EL (cell line): Measurements from ENCODE around the gene RARB.

Experiments
- DNase-seq: peaks from one replicate; pipeline ENCODE4 v3.0.0-alpha.2; 2016

Gene RARB

GRCh38 chr3:25427942-25428788, at the start of gene RARB:
TSS of gene RARB (plus strand) at chr3:25428263. CDS start at chr3:25428732, 469 bp downstream.
- DNase-seq: peak; percentile 73

GRCh38 chr3:25378786-25379311, 49.2 kb upstream of the RARB start:
- no peak for DNase-seq

- DNase-seq: peak; percentile 1
Observed at GRCh38 chr3:25380222-25380739, 47.8 kb upstream of the RARB start.

GRCh38 chr3:25381083-25381482, 47.0 kb upstream of the RARB start:
- no peak for DNase-seq

- DNase-seq: no peak
Observed at GRCh38 chr3:25384471-25384870, 43.6 kb upstream of the RARB start.

- DNase-seq: no peak
Observed at GRCh38 chr3:25385807-25386460, 42.1 kb upstream of the RARB start.

GRCh38 chr3:25386686-25387255, 41.3 kb upstream of the RARB start:
- DNase-seq: no peak

GRCh38 chr3:25390605-25391004, 37.5 kb upstream of the RARB start:
- DNase-seq: no peak

GRCh38 chr3:25396251-25396650, 31.8 kb upstream of the RARB start:
- DNase-seq: no peak

GRCh38 chr3:25396686-25397085, 31.4 kb upstream of the RARB start:
- DNase-seq: no peak

- DNase-seq: no peak
Observed at GRCh38 chr3:25397150-25397549, 30.9 kb upstream of the RARB start.

GRCh38 chr3:25400587-25400986, 27.5 kb upstream of the RARB start:
- DNase-seq: no peak

GRCh38 chr3:25403968-25404367, 24.1 kb upstream of the RARB start:
- DNase-seq: no peak

- no peak for DNase-seq
Observed at GRCh38 chr3:25404569-25404968, 23.5 kb upstream of the RARB start.

GRCh38 chr3:25405335-25405734, 22.7 kb upstream of the RARB start:
- DNase-seq: no peak

- DNase-seq: no peak
Observed at GRCh38 chr3:25410703-25411102, 17.4 kb upstream of the RARB start.

- DNase-seq: peak; percentile 8
Observed at GRCh38 chr3:25412269-25412668, 15.8 kb upstream of the RARB start.

- no peak for DNase-seq
Observed at GRCh38 chr3:25416176-25416575, 11.9 kb upstream of the RARB start.

GRCh38 chr3:25418596-25418995, 9.5 kb upstream of the RARB start:
- DNase-seq: no peak

GRCh38 chr3:25419251-25419650, 8.8 kb upstream of the RARB start:
- no peak for DNase-seq

GRCh38 chr3:25420147-25420546, 7.9 kb upstream of the RARB start:
- DNase-seq: no peak

- peak; percentile 25 for DNase-seq
Observed at GRCh38 chr3:25420885-25421284, 7.2 kb upstream of the RARB start.

- DNase-seq: no peak
Observed at GRCh38 chr3:25421747-25422146, 6.3 kb upstream of the RARB start.
